Left lung (tissue), 10 donors: ENCODE measurements around the gene SLC1A7. TPM values are rescaled to one million over a fixed set of nuclear protein-coding genes. Genes with fewer than 3 reads are reported as not detected.

Experiments
- ATAC-seq: fragments of 200-7000 bp; cut with Tn5 transposase; one replicate; pipeline ENCODE4 v1.9.1; 2020; ENCODE audit warnings: moderate library complexity
- DNase-seq, 4 donors: peaks; one replicate each; pipeline ENCODE4 v3.0.0-alpha.2; 2013 to 2020
- H3K27ac ChIP-seq, 2 donors: fragments of 200-600 bp; sonication (generic) in 1 of 2; one replicate each; pipeline versions ENCODE4 v1.5.0 to v1.8.0; 2020 to 2021
- H3K27me3 ChIP-seq, 2 donors: fragments of 200-600 bp; sonication (generic) in 1 of 2; one replicate each; pipeline versions ENCODE4 v1.5.0 to v1.8.0; 2020 to 2021
- H3K36me3 ChIP-seq, 2 donors: fragments of 200-600 bp; sonication (generic) in 1 of 2; one replicate each; pipeline versions ENCODE4 v1.5.0 to v1.8.0; 2020 to 2021
- H3K4me1 ChIP-seq, 2 donors: fragments of 200-600 bp; one replicate each; pipeline ENCODE4 v1.8.0; 2021
- H3K4me3 ChIP-seq, 2 donors: fragments of 200-600 bp; sonication (generic) in 1 of 2; one replicate each; pipeline versions ENCODE4 v1.5.0 to v1.8.0; 2020 to 2021; ENCODE audit warnings: mild to moderate bottlenecking in 1 of 2
- H3K9me3 ChIP-seq, 2 donors: fragments of 200-600 bp; sonication (generic) in 1 of 2; one replicate each; pipeline versions ENCODE4 v1.5.0 to v1.8.0; 2020 to 2021
- intact Hi-C, 2 donors: fragments of 100-400 bp; cut with DNase I; formaldehyde crosslinking; loops; one replicate each; pipeline versions ENCODE4 v1.11.2 to v1.14.2; 2022
- polyA plus RNA-seq, 6 donors: library from polyadenylated mRNA; unstranded; fragments of 120-200 nt; gene quantifications; one replicate each; pipeline ENCODE4 v1.2.1, GENCODE V29; 2013; ENCODE audit not compliant: insufficient read length in 6 of 6
- total RNA-seq, 2 donors: library from RNA; stranded (reverse); fragmentation: NEBNext Ultra II Directional; extraction: Animal tissue kit (Norgen Biotek cat#: 25700); gene quantifications; one replicate each; pipeline ENCODE4 v1.2.1, GENCODE V29; 2021
- TF ChIP-seq, protein P1 (sequence below), 2 donors: fragments of 200-600 bp; sonication (generic) in 1 of 2; IDR thresholded peaks; one replicate each; pipeline versions ENCODE4 v1.5.0 to v1.8.0; 2021; ENCODE audit warnings: antibody characterized with exemption in 2 of 2
- donor health status: DM: no; HTN: yes; CAD: no.
- donor health status: DM: no; HTN: no; CAD: no.

The SLC1A7 gene
- total and polyA plus RNA-seq, 8 donors, result 0.38 to 1.2 (median 0.56) TPM

DNA sequence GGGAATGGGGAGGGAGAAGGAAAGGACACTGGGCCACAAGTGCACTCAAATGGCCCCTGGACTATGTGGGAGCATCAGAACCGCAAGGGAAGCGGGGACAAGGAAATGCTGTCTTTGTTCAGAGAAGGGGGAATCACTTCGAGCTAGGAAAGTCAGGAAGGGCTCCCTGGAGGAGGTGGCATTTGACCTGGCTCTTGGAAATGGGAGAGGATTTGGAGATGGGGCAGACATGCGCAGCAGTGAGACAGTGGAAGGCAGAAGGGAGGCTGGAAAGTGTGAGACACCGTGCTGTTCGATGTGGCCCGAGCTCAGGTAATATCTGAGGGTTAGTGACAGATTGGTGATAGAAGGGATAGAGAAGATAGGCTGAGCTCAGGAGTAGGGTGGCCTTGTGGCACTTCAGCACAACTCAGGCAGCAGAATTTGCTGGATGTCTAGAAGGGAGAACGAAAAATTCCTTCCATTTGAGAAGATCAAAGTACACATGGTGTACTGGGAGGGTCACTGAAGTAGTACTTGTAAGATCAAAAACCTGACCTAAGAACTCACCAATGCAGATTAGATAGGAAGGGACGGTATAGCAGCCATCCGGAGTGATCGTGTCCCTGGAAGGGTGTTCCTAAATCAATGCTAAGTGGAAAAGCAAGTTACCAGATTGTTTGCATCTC, 25.4 kb downstream of the SLC1A7 start:
- ATAC-seq, result peak; percentile 40
- Histone ChIP-seq H3K27me3 (no peaks in the 10 kb centered on the region), H3K9me3 (peaks cover 0 to 1% of the 10 kb centered on the region in 2 donors), H3K27ac (no peak overlapping the region), H3K4me1 (peaks cover 0 to 7% of the 10 kb centered on the region in 2 donors), H3K4me3 (no peak overlapping the region), H3K36me3 (no peaks in the 10 kb centered on the region)
- TF ChIP-seq, protein P1, sequence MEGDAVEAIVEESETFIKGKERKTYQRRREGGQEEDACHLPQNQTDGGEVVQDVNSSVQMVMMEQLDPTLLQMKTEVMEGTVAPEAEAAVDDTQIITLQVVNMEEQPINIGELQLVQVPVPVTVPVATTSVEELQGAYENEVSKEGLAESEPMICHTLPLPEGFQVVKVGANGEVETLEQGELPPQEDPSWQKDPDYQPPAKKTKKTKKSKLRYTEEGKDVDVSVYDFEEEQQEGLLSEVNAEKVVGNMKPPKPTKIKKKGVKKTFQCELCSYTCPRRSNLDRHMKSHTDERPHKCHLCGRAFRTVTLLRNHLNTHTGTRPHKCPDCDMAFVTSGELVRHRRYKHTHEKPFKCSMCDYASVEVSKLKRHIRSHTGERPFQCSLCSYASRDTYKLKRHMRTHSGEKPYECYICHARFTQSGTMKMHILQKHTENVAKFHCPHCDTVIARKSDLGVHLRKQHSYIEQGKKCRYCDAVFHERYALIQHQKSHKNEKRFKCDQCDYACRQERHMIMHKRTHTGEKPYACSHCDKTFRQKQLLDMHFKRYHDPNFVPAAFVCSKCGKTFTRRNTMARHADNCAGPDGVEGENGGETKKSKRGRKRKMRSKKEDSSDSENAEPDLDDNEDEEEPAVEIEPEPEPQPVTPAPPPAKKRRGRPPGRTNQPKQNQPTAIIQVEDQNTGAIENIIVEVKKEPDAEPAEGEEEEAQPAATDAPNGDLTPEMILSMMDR (IDR thresholded peaks at IDR 0.05), result no peak
- intact Hi-C loops, result no loop called here
- DNase-seq, result peak in 1 of 4 donors; percentile 17

DNA sequence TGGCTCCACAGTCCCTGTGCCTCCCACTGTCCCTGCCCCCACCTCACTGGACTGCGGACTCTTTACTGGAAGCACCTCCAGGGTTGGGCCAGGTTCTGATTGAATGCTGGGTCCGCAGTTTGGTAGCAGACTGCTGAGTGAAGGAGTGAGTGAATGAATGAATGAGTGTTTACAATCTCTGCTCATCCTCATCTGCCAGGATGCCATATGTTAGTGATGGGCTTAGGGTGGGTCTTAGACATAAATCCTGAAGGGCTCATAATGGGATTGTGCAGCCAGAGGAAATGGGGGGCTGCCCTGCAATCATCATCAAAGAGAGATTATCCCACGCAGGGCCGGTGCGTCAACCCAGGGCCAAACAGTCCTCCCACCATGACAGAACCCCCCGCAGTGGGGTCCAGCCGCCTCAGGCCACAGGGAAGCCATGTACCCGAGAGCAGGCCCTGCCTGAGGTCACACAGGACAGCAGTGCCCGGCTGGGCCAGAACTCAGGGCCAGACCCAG, 26.1 kb downstream of the SLC1A7 start:
- Histone ChIP-seq H3K4me1 (peaks cover 0 to 7% of the 10 kb centered on the region in 2 donors), H3K27me3 (no peaks in the 10 kb centered on the region), H3K36me3 (no peaks in the 10 kb centered on the region), H3K27ac (no peak overlapping the region), H3K4me3 (no peak overlapping the region), H3K9me3 (peaks cover 0 to 3% of the 10 kb centered on the region in 2 donors)
- intact Hi-C loops, result no loop called here
- TF ChIP-seq, protein P1 (IDR thresholded peaks at IDR 0.05), result no peak
- DNase-seq (peak in 1 of 4 donors; percentile 65), ATAC-seq (no peak)

DNA sequence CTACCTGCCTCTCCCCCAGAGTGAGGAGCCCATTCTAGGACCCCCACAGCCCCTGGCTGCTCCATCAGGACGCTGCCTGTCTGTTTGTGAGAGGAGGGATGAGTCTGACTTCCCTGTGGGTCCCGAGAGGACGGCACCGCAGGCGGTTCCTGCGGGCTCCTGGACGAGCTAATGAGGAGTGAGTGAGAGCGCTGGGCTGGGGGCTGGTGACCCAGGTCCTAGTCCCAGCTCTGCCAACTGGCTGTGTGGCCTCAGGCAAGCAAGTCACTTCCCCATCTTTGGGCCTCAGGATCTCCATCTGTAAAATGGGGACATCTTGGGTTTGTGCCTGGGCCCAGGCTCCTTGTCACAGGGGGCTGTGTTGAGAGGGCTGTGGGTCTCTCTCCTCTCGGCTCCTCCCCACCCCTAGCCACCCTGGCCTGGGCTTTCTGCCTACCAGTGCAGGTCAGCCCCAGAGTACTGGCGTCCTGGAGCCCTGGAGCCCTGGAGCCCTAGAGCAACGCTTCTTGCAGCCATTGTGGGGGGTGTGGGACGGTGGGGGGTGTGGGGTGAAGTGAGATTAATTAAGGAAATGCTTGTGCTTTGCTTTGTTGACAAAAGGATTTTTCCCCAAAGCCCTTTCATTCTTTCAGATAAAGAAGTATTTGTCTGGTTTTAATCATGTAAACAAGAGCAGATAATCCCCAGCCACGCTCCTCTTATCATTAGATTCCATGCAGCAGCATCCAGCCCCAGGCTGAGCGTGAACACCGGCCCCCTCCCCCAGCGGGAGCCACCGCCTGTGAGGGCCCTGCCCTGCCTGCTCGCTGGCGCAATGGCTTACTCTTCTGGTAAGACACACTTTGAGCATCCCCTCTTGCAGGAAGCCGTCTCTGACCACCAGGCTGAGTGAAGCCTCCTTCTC, 26.8 kb downstream of the SLC1A7 start:
- H3K4me1 ChIP-seq, result peaks cover 6 to 7% of the 10 kb centered on the region in 2 donors
- no peak overlapping the region for H3K4me3 ChIP-seq
- no peaks in the 10 kb centered on the region for H3K27me3 ChIP-seq
- intact Hi-C loops, result no loop called here
- peaks cover 0 to 3% of the 10 kb centered on the region in 2 donors for H3K9me3 ChIP-seq
- TF ChIP-seq, protein P1 (IDR thresholded peaks at IDR 0.05), result no peak
- ATAC-seq (peak; percentile 37), DNase-seq (peak in 2 of 4 donors; percentile 59 to 77)
- no peak overlapping the region for H3K27ac ChIP-seq
- no peaks in the 10 kb centered on the region for H3K36me3 ChIP-seq

DNA sequence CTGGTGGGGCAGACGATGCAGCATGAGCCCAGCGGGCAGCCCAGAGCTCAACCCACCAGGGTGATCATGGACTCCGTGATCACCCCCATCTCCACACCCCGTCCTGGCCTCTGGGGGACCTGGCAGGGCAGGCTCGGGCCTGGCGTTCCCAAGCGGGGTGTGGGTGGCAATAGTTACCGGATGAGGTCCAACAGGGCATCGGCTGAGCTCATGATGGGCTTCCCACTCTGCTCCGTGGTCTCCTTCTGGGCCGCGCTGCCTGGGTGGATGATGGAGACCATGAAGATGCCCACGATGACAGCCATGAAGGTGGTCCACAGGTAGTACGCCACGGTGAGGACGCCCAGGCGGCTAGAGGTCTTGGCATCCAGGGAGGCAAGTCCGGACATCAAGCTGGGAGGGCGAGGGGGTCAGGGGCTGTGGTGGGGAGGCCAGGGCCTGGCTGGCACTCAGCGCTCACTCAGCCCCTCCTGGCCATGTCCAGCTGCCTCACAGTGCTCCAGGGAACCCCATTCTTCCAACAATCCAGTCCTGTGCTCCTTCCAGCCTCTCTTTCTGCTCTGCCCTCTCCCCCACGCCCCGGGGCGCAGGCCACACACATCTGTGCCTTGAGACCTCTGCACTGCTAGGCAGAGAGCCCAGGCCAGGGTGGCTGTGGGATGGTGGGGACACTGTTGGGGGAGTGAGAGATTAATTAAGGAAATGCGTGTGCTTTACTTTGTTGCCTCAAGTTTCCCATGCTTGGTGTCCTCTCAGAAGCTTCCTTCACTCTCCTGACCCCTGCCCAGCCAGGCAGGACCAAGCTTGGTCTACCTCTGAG, 27.6 kb downstream of the SLC1A7 start:
- ATAC-seq, result no peak
- Histone ChIP-seq H3K27me3 (no peaks in the 10 kb centered on the region), H3K9me3 (peaks cover 0 to 3% of the 10 kb centered on the region in 2 donors), H3K36me3 (no peaks in the 10 kb centered on the region), H3K27ac (no peak overlapping the region), H3K4me3 (no peak overlapping the region), H3K4me1 (peaks cover 10 to 12% of the 10 kb centered on the region in 2 donors)
- DNase-seq, result no peak
- TF ChIP-seq, protein P1 (IDR thresholded peaks at IDR 0.05), result no peak
- intact Hi-C loops, result no loop called here
